Measurements from ENCODE around the gene ZNF774. TPM values are rescaled to one million over a fixed set of nuclear protein-coding genes. Genes with fewer than 3 reads are reported as not detected.

ZNF774 gene
- total RNA-seq, 1 experiment from 2014 or later, result 4.0 TPM

GRCh38 chr15:90402223-90402622 lies 50.1 kb downstream of the ZNF774 start (continued):
- no peak for TF ChIP-seq EZH2 (IDR thresholded peaks at IDR 0.05)
- TF ChIP-seq ZFX (IDR thresholded peaks at IDR 0.05), result no peak
- TF ChIP-seq CBX3 (IDR thresholded peaks at IDR 0.05; ENCODE audit: low read depth), result peak; percentile 84; the same call in 1 of the 2 replicates

GRCh38 chr15:90402767-90403166 lies 50.7 kb downstream of the ZNF774 start:
- no TSS peak for BruUV-seq (replicated peaks)
- no peaks in the 10 kb centered on the region for H3K9me3 ChIP-seq (ENCODE audit: control insufficient read depth in 1 of 2, insufficient read depth in 1 of 2, low read depth in 1 of 2, low read length in 2 of 2)
- H3K4me3 ChIP-seq (replicated peaks in 1 of 2; ENCODE audit: low read depth in 1 of 2, low read length in 2 of 2), result peak overlapping the region in 1 of 2 experiments; percentile 37; a peak in 1 of 4 replicates
- no peak for DNase-seq (ENCODE audit: low read depth, low spot score)
- intact Hi-C loops (cut with micrococcal nuclease), result loop anchor here (1.0 kb wide), 1 partner anchor 10 kb away; no protein-coding TSS in a partner anchor
- CTCF ChIA-PET, result interaction anchor here (1.7 kb wide), 1 partner anchor 79 kb away, joined by 4 read pairs; no protein-coding TSS in a partner anchor
- no peaks in the 10 kb centered on the region for H3K36me3 ChIP-seq (ENCODE audit: control insufficient read depth in 1 of 2, insufficient read depth in 2 of 2, low read length in 2 of 2)
- no peak for ATAC-seq
- POLR2A ChIA-PET, result interaction anchor here (1.0 to 1.5 kb wide), 4 partner anchors 10 to 21 kb away, joined by 3 to 8 read pairs (median 4); partner anchors contain the start of gene IQGAP1
- no peaks in the 10 kb centered on the region for H3K9me2 ChIP-seq (ENCODE audit: insufficient read depth)
- no peaks in the 10 kb centered on the region for H3K27me3 ChIP-seq (ENCODE audit: insufficient read depth, low read length)
- no peak for TF ChIP-seq POLR2AphosphoS5 (IDR thresholded peaks at IDR 0.05; ENCODE audit: low read depth, low read length)
- TF ChIP-seq REST (IDR thresholded peaks at IDR 0.05; ENCODE audit: low read depth), result no peak
- no peak for TF ChIP-seq CTCF (IDR thresholded peaks at IDR 0.05 in 2 of 3, conservative IDR thresholded peaks at IDR 0.05 in 1 of 3; ENCODE audit: borderline replicate concordance in 1 of 3, insufficient read depth in 1 of 3, low read depth in 2 of 3, low read length in 2 of 3)
- no peak for TF ChIP-seq EZH2 (IDR thresholded peaks at IDR 0.05)
- no peak for TF ChIP-seq RAD21 (IDR thresholded peaks at IDR 0.05; ENCODE audit: low read depth)
- TF ChIP-seq ATF3 (IDR thresholded peaks at IDR 0.05), result no peak
- no peak for TF ChIP-seq ZFX (IDR thresholded peaks at IDR 0.05)
- no peak for TF ChIP-seq SRF (IDR thresholded peaks at IDR 0.05; ENCODE audit: low read depth)
- no peak for TF ChIP-seq ELF1 (IDR thresholded peaks at IDR 0.05; ENCODE audit: borderline replicate concordance, low read depth)
- TF ChIP-seq ZNF274 (IDR thresholded peaks at IDR 0.05; ENCODE audit: low read depth, low read length), result no peak
- TF ChIP-seq ZBTB33 (IDR thresholded peaks at IDR 0.05; ENCODE audit: extremely low read depth, insufficient replicate concordance, low read length), result no peak
- TF ChIP-seq EGR1 (IDR thresholded peaks at IDR 0.05; ENCODE audit: low read depth), result no peak
- RAD21 ChIA-PET (ENCODE audit: low non-redundant PET in 1 of 2, low total read pairs in 2 of 2, uncharacterized antibody in 2 of 2, unreplicated experiment in 2 of 2), result no interaction called here
- no peaks in the 10 kb centered on the region for H4K20me1 ChIP-seq (ENCODE audit: insufficient read depth)
- H3K79me2 ChIP-seq (ENCODE audit: insufficient read depth, low read length), result peaks cover 100% of the 10 kb centered on the region
- H3K27ac ChIP-seq (ENCODE audit: low read depth, low read length), result peak overlapping the region; percentile 76; the same call in 1 of the 2 replicates
- H2AFZ ChIP-seq (ENCODE audit: low read depth, low read length, poor library complexity, severe bottlenecking), result no peak overlapping the region
- peak overlapping the region; percentile 81 for H3K4me2 ChIP-seq (ENCODE audit: low read length)
- peaks cover 43 to 51% of the 10 kb centered on the region in 2 experiments for H3K4me1 ChIP-seq (ENCODE audit: control insufficient read depth in 1 of 2, insufficient read depth in 2 of 2, low read length in 2 of 2)
- peak overlapping the region; percentile 60; the same call in 1 of the 2 replicates for H3K9ac ChIP-seq (ENCODE audit: low read length)
